GM12874 (cell line): ENCODE data around the gene GLIS1.

Source experiments
- TF ChIP-seq, protein P1 (sequence below): IDR thresholded peaks from 2 replicates; pipeline ENCODE4 v1.5.1; 2011; ENCODE audit warnings: low read depth, mild to moderate bottlenecking, control low read depth, low read length, moderate library complexity; ENCODE audit not compliant: insufficient read depth

The GLIS1 gene

DNA sequence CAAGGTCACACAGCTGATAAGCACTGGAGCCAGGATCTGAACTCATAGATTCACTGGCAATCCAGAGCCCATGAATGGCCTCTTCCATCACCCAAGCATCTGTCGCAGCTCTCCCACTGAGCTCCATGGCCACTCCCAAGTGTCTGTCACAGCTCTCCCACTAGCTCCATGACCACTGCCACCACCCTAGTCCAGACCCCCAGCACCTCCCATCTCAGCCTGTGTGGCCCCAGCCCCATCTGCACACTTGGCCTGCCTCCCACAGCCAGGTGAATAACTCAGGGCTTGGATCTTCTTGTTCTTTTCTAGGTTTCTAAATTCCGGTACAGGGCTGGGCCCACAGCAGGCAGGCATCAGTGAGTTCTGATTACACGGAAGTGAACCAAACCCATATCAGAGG lies 76.0 kb downstream of the GLIS1 start:
- TF ChIP-seq, protein P1, sequence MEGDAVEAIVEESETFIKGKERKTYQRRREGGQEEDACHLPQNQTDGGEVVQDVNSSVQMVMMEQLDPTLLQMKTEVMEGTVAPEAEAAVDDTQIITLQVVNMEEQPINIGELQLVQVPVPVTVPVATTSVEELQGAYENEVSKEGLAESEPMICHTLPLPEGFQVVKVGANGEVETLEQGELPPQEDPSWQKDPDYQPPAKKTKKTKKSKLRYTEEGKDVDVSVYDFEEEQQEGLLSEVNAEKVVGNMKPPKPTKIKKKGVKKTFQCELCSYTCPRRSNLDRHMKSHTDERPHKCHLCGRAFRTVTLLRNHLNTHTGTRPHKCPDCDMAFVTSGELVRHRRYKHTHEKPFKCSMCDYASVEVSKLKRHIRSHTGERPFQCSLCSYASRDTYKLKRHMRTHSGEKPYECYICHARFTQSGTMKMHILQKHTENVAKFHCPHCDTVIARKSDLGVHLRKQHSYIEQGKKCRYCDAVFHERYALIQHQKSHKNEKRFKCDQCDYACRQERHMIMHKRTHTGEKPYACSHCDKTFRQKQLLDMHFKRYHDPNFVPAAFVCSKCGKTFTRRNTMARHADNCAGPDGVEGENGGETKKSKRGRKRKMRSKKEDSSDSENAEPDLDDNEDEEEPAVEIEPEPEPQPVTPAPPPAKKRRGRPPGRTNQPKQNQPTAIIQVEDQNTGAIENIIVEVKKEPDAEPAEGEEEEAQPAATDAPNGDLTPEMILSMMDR, result no peak

DNA sequence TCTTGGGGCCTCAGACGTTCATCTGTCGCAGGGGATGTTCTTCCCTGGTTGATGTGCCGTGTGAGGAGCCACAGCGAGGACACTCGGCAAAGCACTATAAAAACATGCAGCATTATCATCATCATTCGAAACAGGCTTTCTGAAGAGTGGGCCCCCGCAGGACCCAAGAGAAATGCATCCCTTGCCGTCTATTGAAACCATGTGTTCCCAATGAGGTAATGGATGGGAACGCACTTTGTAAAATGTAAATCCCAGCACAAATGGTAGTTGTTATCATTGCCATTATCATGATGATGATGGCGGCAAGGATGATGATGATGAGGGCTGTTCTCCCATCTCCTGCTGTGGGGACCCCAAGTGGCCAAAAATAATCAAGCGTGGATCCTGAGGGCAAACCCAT lies 76.8 kb downstream of the GLIS1 start:
- TF ChIP-seq, protein P1, result no peak

DNA sequence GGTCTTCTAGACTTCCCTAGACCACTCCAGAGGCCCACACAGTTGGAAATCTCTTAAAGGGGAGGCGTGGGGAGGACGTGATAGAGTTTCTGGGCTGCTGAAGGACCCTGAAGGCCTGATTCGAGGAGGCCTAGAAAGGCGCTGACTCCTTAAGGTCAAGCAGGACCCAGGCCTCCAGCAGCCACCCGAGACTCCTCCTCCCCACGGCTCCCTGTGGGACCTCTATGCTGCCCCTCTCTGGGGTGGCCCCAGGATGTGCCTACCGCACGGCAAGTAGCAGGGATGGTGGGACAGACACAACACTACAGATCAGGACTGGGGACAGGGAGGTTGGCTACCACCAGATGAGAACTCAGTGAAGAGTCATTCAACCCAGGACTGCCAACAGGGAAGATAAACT lies 77.5 kb downstream of the GLIS1 start:
- TF ChIP-seq, protein P1, result no peak

GRCh38 chr1:53660666-53661065 lies 78.3 kb downstream of the GLIS1 start:
- TF ChIP-seq, protein P1, result no peak

- TF ChIP-seq, protein P1, result no peak
These were observed 79.5 kb downstream of the GLIS1 start for GRCh38 chr1:53659436-53659835.

DNA sequence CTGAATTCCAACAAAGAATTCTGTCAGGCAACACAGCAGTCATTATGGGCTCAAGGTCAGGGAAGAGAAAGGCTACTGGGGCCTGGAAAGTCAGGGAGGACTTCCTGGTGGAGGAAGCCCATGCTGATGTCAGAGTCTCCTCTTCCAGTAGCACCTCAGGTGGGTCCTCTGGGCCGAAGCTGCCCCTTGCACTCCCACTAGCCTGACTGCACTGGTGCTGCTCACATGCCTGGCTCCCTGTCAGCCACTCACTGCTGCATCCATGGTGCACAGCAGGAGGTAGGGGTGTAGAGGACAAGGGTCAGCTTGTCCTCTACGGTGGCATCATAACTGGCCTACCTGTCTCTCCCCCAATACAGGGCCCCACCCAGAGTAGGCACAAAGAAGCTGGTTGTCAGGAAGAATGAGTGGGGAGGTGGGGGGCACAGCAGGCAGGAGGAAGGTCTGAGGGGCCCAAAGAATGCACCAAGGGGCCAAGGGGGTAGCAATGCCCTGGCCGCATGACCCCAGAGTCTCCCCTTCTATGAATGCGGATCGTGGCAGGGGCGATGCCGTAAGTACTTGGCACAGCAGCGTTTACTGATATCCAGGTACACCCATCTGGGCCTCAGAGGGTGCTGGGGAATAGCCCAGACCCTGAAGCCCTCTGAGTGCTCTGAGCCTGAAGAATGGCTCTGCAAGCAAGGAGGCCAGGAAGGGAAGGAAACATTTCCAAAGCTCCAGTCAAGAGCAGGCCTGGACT lies 80.3 kb downstream of the GLIS1 start:
- TF ChIP-seq, protein P1, result no peak

GRCh38 chr1:53657891-53658396 lies 81.0 kb downstream of the GLIS1 start:
- TF ChIP-seq, protein P1, result no peak
